ENCODE results near the gene FBLN2.
"Not testable (repeated sequence)": the region's sequence is repeated elsewhere in the genome, so short reads cannot be mapped to it uniquely, and the experiment has no call there.

FBLN2 gene

GRCh38 chr3:13548696-13549622 is at the start of gene FBLN2:
Gene FBLN2 (plus strand): TSS chr3:13549125. CDS start chr3:13570356, 21,231 bp downstream.
- no peak for DNase-seq

- not testable (repeated sequence) for DNase-seq
Observed at GRCh38 chr3:13499246-13499645, 49.7 kb upstream of the FBLN2 start.

GRCh38 chr3:13500133-13500885 is 48.6 kb upstream of the FBLN2 start:
- no peak for DNase-seq

- no peak for DNase-seq
Observed at GRCh38 chr3:13501056-13501455, 47.9 kb upstream of the FBLN2 start.

GRCh38 chr3:13501521-13501920 is 47.4 kb upstream of the FBLN2 start:
- no peak for DNase-seq

GRCh38 chr3:13501958-13502790 is 46.8 kb upstream of the FBLN2 start:
- DNase-seq = no peak

GRCh38 chr3:13502791-13503060 is 46.2 kb upstream of the FBLN2 start:
- DNase-seq = no peak

- no peak for DNase-seq
Observed at GRCh38 chr3:13504161-13504831, 44.6 kb upstream of the FBLN2 start.

- DNase-seq = no peak
Observed at GRCh38 chr3:13505147-13506130, 43.5 kb upstream of the FBLN2 start.

GRCh38 chr3:13506239-13506638 is 42.7 kb upstream of the FBLN2 start:
- no peak for DNase-seq

GRCh38 chr3:13506680-13507079 is 42.2 kb upstream of the FBLN2 start:
- DNase-seq = no peak

- no peak for DNase-seq
Observed at GRCh38 chr3:13507247-13507569, 41.7 kb upstream of the FBLN2 start.

- no peak for DNase-seq
Observed at GRCh38 chr3:13507570-13508339, 41.2 kb upstream of the FBLN2 start.

- no peak for DNase-seq
Observed at GRCh38 chr3:13508496-13508895, 40.4 kb upstream of the FBLN2 start.

GRCh38 chr3:13509059-13509815 is 39.7 kb upstream of the FBLN2 start:
- no peak for DNase-seq

- DNase-seq = no peak
Observed at GRCh38 chr3:13509816-13510192, 39.1 kb upstream of the FBLN2 start.

GRCh38 chr3:13512451-13512850 is 36.5 kb upstream of the FBLN2 start:
- no peak for DNase-seq

- no peak for DNase-seq
Observed at GRCh38 chr3:13513051-13513912, 35.6 kb upstream of the FBLN2 start.

GRCh38 chr3:13513913-13514517 is 34.9 kb upstream of the FBLN2 start:
- DNase-seq = no peak
